MM.1S (cell line): ENCODE results near the gene GPC5.
A peak's percentile ranks its signal among the peaks of the same experiment; 100 is the strongest.

Source experiments
- DNase-seq: peaks from one replicate; pipeline ENCODE4 v3.0.0-alpha.2; 2015
- H2AFZ ChIP-seq: fragments of 300-600 bp; sonication (generic); 2 replicates; pipeline ENCODE4 v1.6.0; 2016; ENCODE audit warnings: antibody characterized with exemption, low read length
- H3F3A ChIP-seq: fragments of 300-600 bp; sonication (generic); 2 replicates; pipeline ENCODE4 v1.6.1; 2016; ENCODE audit warnings: mild to moderate bottlenecking, antibody characterized with exemption, low read length, moderate library complexity, mixed read lengths; ENCODE audit not compliant: insufficient read depth
- H3K27ac ChIP-seq: fragments of 300-600 bp; sonication (generic); 2 replicates; pipeline ENCODE4 v1.5.1; 2016; ENCODE audit warnings: mild to moderate bottlenecking, low read length
- H3K27me3 ChIP-seq: fragments of 300-600 bp; sonication (generic); replicated peaks from 2 replicates; pipeline ENCODE4 v1.6.0; 2016; ENCODE audit warnings: low read length; ENCODE audit not compliant: insufficient read depth
- H3K36me3 ChIP-seq: fragments of 300-600 bp; sonication (generic); replicated peaks from 2 replicates; pipeline ENCODE4 v1.6.1; 2016; ENCODE audit warnings: mild to moderate bottlenecking, low read length, mixed read lengths; ENCODE audit not compliant: insufficient read depth
- H3K4me1 ChIP-seq: fragments of 300-600 bp; sonication (generic); 2 replicates; pipeline ENCODE4 v1.6.1; 2016; ENCODE audit warnings: low read length, mixed read lengths
- H3K4me2 ChIP-seq: fragments of 300-600 bp; sonication (generic); 2 replicates; pipeline ENCODE4 v1.6.0; 2016; ENCODE audit warnings: low read depth, low read length
- H3K4me3 ChIP-seq: fragments of 300-600 bp; sonication (generic); 2 replicates; pipeline ENCODE4 v1.5.1; 2016; ENCODE audit warnings: low read length, mixed read lengths
- H3K79me2 ChIP-seq: fragments of 300-600 bp; sonication (generic); 2 replicates; pipeline ENCODE4 v1.6.1; 2016; ENCODE audit warnings: mixed run types, low read length, mixed read lengths
- H3K9ac ChIP-seq: fragments of 300-600 bp; sonication (generic); 2 replicates; pipeline ENCODE4 v1.6.1; 2016; ENCODE audit warnings: low read length, mixed read lengths
- H3K9me2 ChIP-seq: fragments of 300-600 bp; sonication (generic); replicated peaks from 2 replicates; pipeline ENCODE4 v1.6.1; 2016; ENCODE audit warnings: mild to moderate bottlenecking, low read length, mixed read lengths; ENCODE audit not compliant: insufficient read depth
- H3K9me3 ChIP-seq: fragments of 300-600 bp; sonication (generic); replicated peaks from 2 replicates; pipeline ENCODE4 v1.6.1; 2016; ENCODE audit warnings: mild to moderate bottlenecking, low read length, mixed read lengths; ENCODE audit not compliant: insufficient read depth
- H4K20me1 ChIP-seq: fragments of 300-600 bp; sonication (generic); 2 replicates; pipeline ENCODE4 v1.6.1; 2016; ENCODE audit warnings: mild to moderate bottlenecking, low read length, moderate library complexity, mixed read lengths; ENCODE audit not compliant: insufficient read depth
- CTCF ChIP-seq: fragments of 300-600 bp; sonication (generic); IDR thresholded peaks from 2 replicates; pipeline ENCODE4 v1.5.1; 2016; ENCODE audit warnings: antibody characterized with exemption, low read length, mixed read lengths
- EZH2 ChIP-seq: fragments of 300-600 bp; sonication (generic); optimal IDR thresholded peaks from 2 replicates; pipeline ENCODE3; 2017; ENCODE audit warnings: low read depth, mild to moderate bottlenecking, antibody characterized with exemption, low read length, mixed read lengths
- EZH2phosphoT487 ChIP-seq: fragments of 300-600 bp; sonication (generic); IDR thresholded peaks from 2 replicates; pipeline ENCODE4 v1.6.1; 2018; ENCODE audit warnings: antibody characterized with exemption, low read length

GPC5 gene

DNA sequence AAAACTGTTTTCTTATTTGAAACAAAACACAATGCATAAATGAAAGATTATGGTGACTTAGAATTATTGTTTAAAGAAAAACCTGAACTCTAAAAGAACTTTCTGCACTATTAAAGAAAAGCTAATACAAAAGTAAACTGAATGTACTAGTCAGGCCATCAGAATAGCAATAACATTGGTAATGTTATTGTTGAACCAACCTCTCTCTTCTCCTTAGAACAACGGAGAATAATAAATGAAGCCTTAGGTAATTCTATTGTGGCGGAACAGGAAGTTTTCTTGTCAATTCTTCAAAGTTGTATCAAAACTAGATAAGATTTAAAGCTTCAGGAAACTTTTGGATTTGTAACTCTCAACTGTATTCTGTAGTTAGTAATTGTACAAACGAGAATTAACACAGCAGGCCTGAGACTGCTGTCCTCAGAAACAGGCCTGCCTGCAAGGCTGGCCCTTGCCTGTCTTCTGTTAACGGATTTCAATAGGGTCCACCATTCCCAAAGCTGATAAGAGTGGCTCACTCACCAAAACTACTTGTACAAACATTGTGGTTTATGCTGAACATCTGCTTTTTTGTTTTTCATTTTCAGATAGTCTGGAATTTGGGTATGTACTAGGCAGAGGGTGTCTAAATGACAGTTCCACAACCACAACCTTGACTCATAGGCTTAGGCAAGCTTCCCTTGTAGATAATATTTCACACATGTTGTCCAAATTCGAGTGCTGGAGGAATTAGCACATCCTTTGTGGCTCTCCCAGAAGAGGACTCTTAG lies 825.8 kb downstream of the GPC5 start:
- H3K9ac ChIP-seq = no peak overlapping the region
- peaks cover 22% of the 10 kb centered on the region for H3F3A ChIP-seq
- no peaks in the 10 kb centered on the region for H3K79me2 ChIP-seq
- no peak overlapping the region for H3K4me3 ChIP-seq
- peak overlapping the region; percentile 71; the same call in 1 of the 2 replicates for H3K27ac ChIP-seq
- no peaks in the 10 kb centered on the region for H3K27me3 ChIP-seq
- peak; percentile 82 for DNase-seq
- H3K9me2 ChIP-seq = no peaks in the 10 kb centered on the region
- H3K4me1 ChIP-seq = peaks cover 24% of the 10 kb centered on the region
- H3K4me2 ChIP-seq = peak overlapping the region; percentile 34
- no peak overlapping the region for H2AFZ ChIP-seq
- no peaks in the 10 kb centered on the region for H3K36me3 ChIP-seq
- no peaks in the 10 kb centered on the region for H3K9me3 ChIP-seq
- H4K20me1 ChIP-seq = no peaks in the 10 kb centered on the region
- TF ChIP-seq CTCF (no peak), EZH2phosphoT487 (no peak), EZH2 (no peak)

DNA sequence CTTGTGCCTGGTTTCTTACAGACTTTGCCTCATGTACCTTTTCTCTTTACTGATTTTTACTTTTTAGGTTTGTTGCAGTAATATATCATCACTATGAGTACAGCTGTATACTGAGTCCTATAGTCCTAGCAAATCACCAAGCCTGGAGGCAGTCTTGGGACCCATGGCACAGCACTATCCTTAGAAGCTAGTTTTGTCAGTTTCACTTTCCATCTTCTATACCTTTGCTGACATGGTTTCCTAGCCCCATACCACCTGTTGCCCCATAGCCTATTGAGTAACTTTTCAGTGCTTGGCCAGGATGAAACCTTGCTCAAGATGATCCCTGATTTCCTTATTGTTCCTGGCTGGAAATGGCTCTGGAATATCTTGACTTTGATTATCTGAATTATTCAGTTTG lies 826.4 kb downstream of the GPC5 start:
- Histone ChIP-seq H3K79me2 (no peaks in the 10 kb centered on the region), H3K4me2 (peak overlapping the region; percentile 34), H3K27ac (peak overlapping the region; percentile 71; the same call in 1 of the 2 replicates), H3K27me3 (no peaks in the 10 kb centered on the region), H3K4me3 (0 out of 2 replicates have a peak overlapping the region, but pooled peaks have one; percentile 1), H2AFZ (no peak overlapping the region), H3F3A (peaks cover 22% of the 10 kb centered on the region), H3K4me1 (peaks cover 24% of the 10 kb centered on the region), H3K9me3 (no peaks in the 10 kb centered on the region), H3K9ac (no peak overlapping the region), H3K36me3 (no peaks in the 10 kb centered on the region), H3K9me2 (no peaks in the 10 kb centered on the region), H4K20me1 (no peaks in the 10 kb centered on the region)
- DNase-seq = peak; percentile 68
- TF ChIP-seq EZH2phosphoT487 (no peak), EZH2 (no peak), CTCF (no peak)

GRCh38 chr13:92225861-92226260 lies 827.4 kb downstream of the GPC5 start:
- no peak overlapping the region for H2AFZ ChIP-seq

More at GRCh38 chr13:92225861-92226260, 827.4 kb downstream of the GPC5 start:
- no peak for TF ChIP-seq EZH2
- no peak for TF ChIP-seq EZH2phosphoT487
- TF ChIP-seq CTCF = no peak
- Histone ChIP-seq H3K4me2 (peak overlapping the region; percentile 34; the same call in 1 of the 2 replicates), H3K9me2 (no peaks in the 10 kb centered on the region), H3K27me3 (no peaks in the 10 kb centered on the region), H3K4me3 (no peak overlapping the region), H3K4me1 (peaks cover 24% of the 10 kb centered on the region), H3K27ac (no peak overlapping the region), H3K36me3 (no peaks in the 10 kb centered on the region), H3K9me3 (no peaks in the 10 kb centered on the region), H3F3A (peaks cover 22% of the 10 kb centered on the region), H3K79me2 (no peaks in the 10 kb centered on the region), H4K20me1 (no peaks in the 10 kb centered on the region), H3K9ac (no peak overlapping the region)
- no peak for DNase-seq
